HG03565 (cell line): ENCODE data around the gene PDZK1IP1.
"Not testable (repeated sequence)": the region's sequence is repeated elsewhere in the genome, so short reads cannot be mapped to it uniquely, and the experiment has no call there.

Source experiments
- ATAC-seq: cut with Tn5 transposase; IDR thresholded peaks from one replicate; pipeline ENCODE4 v1.9.1; 2021; ENCODE audit warnings: mild to moderate bottlenecking, moderate library complexity; ENCODE audit not compliant: unreplicated experiment

PDZK1IP1 gene

GRCh38 chr1:47181955-47182675, 7.7 kb downstream of the PDZK1IP1 start:
- no peak for ATAC-seq

GRCh38 chr1:47181095-47181954, 8.5 kb downstream of the PDZK1IP1 start:
- ATAC-seq, result no peak

GRCh38 chr1:47180603-47181094, 9.2 kb downstream of the PDZK1IP1 start:
- ATAC-seq, result no peak

- ATAC-seq, result no peak
Measured at GRCh38 chr1:47179988-47180563, 9.8 kb downstream of the PDZK1IP1 start.

GRCh38 chr1:47179017-47179987, 10.5 kb downstream of the PDZK1IP1 start:
- peak; percentile 92 for ATAC-seq

GRCh38 chr1:47178654-47179016, 11.2 kb downstream of the PDZK1IP1 start:
- ATAC-seq, result no peak

GRCh38 chr1:47178020-47178419, 11.8 kb downstream of the PDZK1IP1 start:
- no peak for ATAC-seq

GRCh38 chr1:47175227-47175934, 14.5 kb downstream of the PDZK1IP1 start:
- ATAC-seq, result no peak

GRCh38 chr1:47174656-47175020, 15.2 kb downstream of the PDZK1IP1 start:
- no peak for ATAC-seq

- no peak for ATAC-seq
Measured at GRCh38 chr1:47172782-47173181, 17.1 kb downstream of the PDZK1IP1 start.

- ATAC-seq, result no peak
Measured at GRCh38 chr1:47164552-47164951, 25.3 kb downstream of the PDZK1IP1 start.

GRCh38 chr1:47161298-47162040, 28.4 kb downstream of the PDZK1IP1 start:
- ATAC-seq, result no peak

- no peak for ATAC-seq
Measured at GRCh38 chr1:47160716-47161115, 29.1 kb downstream of the PDZK1IP1 start.

- not testable (repeated sequence) for ATAC-seq
Measured at GRCh38 chr1:47157957-47158356, 31.9 kb downstream of the PDZK1IP1 start.

GRCh38 chr1:47156457-47156856, 33.4 kb downstream of the PDZK1IP1 start:
- ATAC-seq, result not testable (repeated sequence)

GRCh38 chr1:47149162-47149561, 40.7 kb downstream of the PDZK1IP1 start:
- ATAC-seq, result not testable (repeated sequence)

- no peak for ATAC-seq
Measured at GRCh38 chr1:47147047-47147785, 42.6 kb downstream of the PDZK1IP1 start.

GRCh38 chr1:47146495-47146894, 43.3 kb downstream of the PDZK1IP1 start:
- ATAC-seq, result not testable (repeated sequence)
